ENCODE data around the gene USP28.
A peak's percentile ranks its signal among the peaks of the same experiment; 100 is the strongest.
"Not testable (repeated sequence)": the region's sequence is repeated elsewhere in the genome, so short reads cannot be mapped to it uniquely, and the experiment has no call there.

USP28 gene

DNA sequence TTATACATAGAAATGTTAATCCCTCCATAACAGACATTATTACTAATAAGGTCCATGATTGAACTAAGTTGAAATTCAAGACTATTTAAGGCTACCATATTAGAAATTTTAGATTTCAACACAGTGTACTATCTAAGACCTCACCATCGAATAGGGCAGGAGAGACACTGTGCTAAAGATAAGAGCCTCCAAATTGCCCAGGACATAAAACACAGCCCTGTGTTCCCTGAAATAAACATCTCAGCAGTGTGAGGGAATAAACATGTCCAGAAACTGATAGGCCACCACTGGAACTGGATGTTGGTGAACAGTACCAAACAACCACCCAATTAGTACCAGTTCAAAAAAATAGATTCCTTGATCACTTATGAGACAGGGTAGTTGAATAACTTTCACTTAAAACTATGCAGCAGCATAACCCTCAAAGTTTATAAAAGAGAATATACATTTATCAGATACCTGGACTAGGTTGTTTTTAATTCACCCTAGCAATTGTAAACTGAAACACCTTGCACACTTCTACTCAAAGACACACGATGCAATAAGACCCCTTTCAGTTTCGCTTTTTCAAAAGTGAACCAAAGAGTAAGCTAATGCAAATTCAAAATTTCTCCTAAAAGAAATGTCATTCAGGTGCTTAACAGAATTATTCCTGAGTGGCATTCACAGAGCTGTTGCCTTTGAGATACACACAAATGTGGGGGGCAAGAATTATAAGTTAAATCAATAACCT is 34.3 kb downstream of the USP28 start:
- DNase-seq (ENCODE audit: low read depth in 1 of 2, low spot score in 1 of 2), result no peak

DNA sequence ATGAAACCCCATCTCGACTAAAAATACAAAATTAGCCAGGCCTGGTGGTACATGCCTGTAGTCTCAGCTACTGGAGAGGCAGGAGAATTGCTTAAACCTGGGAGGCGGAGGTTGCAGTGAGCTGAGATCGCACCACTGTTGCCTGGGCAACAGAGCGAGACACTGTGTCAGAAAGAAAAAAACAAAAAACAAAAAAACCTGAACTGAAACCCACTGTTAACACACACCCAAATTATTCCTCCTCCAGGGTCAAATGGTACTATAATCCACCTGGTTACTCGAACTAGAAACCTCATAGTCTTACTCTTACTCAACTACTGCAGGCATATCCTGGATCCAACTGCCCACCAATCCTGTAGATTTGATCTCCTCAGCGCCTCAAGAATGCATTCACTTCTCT is 35.5 kb downstream of the USP28 start:
- no peak for DNase-seq (ENCODE audit: low read depth in 1 of 2, low spot score in 1 of 2)

GRCh38 chr11:113838005-113838404 is 37.4 kb downstream of the USP28 start:
- no peak for DNase-seq (ENCODE audit: low read depth in 1 of 2, low spot score in 1 of 2)

DNA sequence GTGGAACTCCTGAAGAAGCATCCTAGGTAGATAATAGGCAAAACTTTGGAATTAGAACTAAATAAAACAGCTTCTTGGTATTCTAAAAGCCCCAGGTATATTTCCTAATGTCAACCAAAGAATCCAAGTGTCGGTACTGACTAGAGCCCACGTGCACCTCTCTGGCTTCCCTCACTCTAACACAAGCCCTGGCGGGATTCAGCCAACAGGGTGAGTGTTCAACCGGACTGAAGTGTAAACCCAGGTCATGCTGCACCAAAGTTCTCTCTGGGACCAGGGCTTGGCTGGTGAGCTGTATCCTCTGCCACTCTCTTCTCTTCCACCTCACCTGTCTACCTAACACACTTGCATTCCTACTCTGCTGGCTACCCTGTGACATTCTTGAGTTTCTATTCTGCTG is 40.1 kb downstream of the USP28 start:
- no peak for DNase-seq (ENCODE audit: low read depth in 1 of 2, low spot score in 1 of 2)

DNA sequence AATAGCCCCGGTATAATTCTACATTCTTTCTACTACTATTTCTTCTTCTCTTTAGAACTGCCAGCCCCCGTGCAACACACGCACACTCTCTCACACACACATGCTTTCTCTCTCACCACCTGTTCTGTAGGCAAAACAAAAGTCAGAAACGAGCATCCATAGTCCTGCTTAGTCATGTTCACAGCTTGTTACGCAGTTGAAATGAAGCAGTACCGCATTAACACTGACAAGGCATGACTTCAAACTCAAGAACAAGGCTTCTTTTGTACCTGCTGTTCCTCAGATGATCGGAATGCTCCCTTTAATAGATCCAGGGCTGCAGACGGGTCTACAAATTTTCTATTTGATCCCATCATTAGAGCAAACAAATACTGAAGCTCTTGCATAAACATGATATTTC is 42.2 kb downstream of the USP28 start:
- DNase-seq (ENCODE audit: low read depth in 1 of 2, low spot score in 1 of 2), result no peak

DNA sequence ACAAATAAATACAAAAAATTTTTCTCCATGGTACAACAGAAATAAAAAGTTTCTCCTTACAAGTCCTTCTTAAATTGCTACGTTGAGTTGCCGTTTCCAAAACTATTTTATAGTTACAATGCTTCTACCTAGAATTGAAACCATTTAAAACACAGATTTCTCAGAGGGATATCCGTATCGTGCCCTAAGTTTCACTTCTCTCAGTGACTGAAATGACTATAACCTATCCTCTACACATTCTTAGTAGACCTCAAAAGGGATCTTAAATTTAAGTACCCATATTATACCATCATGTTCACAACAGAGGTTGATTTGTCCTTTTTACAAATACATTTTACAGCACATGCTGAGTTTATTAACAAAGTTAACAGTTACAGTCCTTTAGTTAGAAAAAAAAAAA is 44.1 kb downstream of the USP28 start:
- DNase-seq (ENCODE audit: low read depth in 1 of 2, low spot score in 1 of 2), result no peak

- no peak for DNase-seq (ENCODE audit: low read depth in 1 of 2, low spot score in 1 of 2)
These were observed 45.6 kb downstream of the USP28 start for GRCh38 chr11:113829751-113830150.

DNA sequence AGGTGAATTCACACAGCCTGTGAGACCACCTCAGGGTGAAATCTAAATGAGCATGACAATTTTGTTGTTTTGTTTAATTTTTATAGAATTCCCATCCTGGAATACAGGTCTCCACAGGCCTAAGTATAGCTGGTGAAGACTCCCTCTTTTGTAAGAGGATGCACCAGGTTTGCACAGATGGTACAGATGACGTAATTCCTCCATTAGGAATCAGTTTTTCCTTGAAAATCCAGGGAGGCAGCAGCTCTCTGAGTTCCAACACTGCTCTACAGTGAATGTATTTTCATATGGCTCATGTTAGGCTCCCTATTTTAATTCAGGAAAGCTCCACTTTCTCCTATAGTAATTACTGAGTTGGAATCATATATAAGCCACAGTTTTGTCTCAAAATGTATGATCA is 47.2 kb downstream of the USP28 start:
- DNase-seq (ENCODE audit: low read depth in 1 of 2, low spot score in 1 of 2), result no peak

DNA sequence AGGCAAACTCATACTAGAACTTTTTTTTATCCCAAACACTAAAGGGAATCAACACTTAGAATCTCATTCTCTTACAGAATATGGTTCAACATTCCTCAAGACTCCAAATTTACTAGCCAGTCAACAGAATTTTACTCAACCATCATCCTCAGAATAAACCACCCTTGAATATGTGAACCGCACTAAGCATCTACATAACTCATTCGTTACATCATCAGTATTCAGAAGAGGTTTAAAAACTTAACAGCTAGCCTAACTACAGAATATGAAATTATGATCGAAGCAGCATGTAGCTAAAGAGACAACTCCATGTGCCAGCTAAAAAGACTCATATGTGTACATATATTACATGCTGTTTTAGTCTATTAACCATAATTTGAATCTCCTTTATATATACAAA is 47.9 kb downstream of the USP28 start:
- DNase-seq (ENCODE audit: low read depth in 1 of 2, low spot score in 1 of 2), result no peak

DNA sequence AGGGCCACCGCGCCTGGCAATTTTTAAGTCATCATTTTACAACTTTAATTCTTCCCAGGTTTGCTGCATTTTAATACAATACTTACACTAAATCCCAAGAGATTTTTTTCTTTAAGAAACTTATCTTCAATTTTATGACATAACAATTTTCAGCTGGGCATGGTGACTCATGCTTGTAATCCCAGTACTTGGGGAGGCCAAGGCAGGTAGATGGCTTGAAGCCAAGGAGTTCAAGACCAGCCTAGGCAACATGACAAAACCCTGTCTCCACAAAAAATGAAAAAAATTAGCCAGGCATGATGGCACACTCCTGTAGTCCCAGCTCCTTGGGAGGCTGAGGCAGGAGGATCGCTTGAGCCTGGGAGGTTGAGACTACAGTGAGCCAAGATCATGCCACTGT is 56.9 kb downstream of the USP28 start:
- DNase-seq (ENCODE audit: low read depth in 1 of 2, low spot score in 1 of 2), result no peak

- no peak for DNase-seq (ENCODE audit: low read depth in 1 of 2, low spot score in 1 of 2)
These were observed 57.7 kb downstream of the USP28 start for GRCh38 chr11:113817626-113818025.

- DNase-seq (ENCODE audit: low read depth in 1 of 2, low spot score in 1 of 2), result no peak
These were observed 58.2 kb downstream of the USP28 start for GRCh38 chr11:113817162-113817561.

DNA sequence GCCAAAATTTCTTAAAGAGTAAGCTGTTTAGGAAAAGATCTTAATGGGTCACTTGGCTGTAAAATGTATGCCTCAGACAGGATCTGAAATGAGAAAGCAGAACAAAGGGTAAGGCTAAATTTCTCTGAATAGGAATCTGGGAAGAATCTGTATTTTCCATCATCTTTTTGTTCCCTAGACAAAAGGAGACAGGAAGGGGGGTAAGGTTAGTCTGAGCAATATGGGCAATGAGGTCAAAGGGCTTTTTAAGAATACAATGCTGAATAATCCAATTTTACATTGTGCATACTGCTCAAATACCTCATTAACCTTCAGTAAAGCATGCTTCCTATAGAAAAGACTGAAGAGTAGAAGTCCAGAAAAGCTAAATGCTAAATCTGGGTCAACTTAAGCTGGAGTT is 61.2 kb downstream of the USP28 start:
- DNase-seq (ENCODE audit: low read depth in 1 of 2, low spot score in 1 of 2), result no peak

DNA sequence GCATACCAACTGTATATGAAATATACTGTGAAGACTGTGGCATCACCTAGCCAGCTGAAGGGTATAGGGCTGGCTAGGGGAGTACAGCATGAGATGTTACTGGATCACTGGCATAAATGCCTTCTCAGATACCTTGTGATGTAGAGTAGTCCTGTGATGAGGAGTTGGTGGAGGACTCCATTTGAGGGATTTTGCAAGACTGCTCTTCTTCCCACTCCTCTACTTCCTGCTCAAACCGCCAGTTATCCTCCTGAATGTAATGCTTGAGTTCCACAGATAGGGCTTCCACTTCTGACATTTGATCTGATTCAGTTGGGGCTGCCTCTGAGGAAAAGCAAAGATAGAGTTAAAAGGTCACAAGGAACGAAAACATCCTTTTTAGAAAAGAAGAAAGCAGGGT is 66.4 kb downstream of the USP28 start:
- no peak for DNase-seq (ENCODE audit: low read depth in 1 of 2, low spot score in 1 of 2)

GRCh38 chr11:113806406-113806805 is 69.0 kb downstream of the USP28 start:
- DNase-seq (ENCODE audit: low read depth in 1 of 2, low spot score in 1 of 2), result no peak

- DNase-seq (ENCODE audit: low read depth in 1 of 2, low spot score in 1 of 2), result no peak
These were observed 69.7 kb downstream of the USP28 start for GRCh38 chr11:113805640-113806039.

- DNase-seq (ENCODE audit: low read depth in 1 of 2, low spot score in 1 of 2), result no peak
These were observed 72.8 kb downstream of the USP28 start for GRCh38 chr11:113802621-113803020.

DNA sequence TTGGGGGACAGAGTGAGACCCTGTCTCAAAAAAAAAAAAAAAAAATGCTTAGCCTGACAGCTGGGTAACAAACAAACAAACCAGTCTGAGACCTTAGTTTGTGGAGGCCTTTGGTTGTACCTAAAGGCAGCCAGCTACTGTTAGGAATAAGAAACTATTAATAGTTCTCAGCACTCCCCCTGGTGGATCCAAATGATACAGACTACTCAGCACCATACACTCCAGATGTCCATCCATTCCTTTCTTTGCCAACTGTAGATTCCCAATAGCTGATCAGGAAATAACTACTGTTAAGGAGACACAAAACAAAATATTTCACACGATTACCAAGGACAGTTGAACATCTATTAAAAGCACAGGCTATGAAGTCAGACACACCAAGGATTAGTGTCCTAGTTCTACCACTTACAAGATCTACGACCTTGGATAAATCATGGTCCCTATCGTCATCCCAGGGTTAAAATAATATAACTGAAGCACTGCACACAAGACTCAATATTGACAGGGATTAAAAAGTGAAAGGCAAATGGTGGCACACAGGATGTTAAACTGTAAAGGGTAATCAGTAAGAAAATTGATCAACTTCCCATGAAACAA is 78.6 kb downstream of the USP28 start:
- DNase-seq (ENCODE audit: low read depth in 1 of 2, low spot score in 1 of 2), result peak in 1 of 2 donors; percentile 4

DNA sequence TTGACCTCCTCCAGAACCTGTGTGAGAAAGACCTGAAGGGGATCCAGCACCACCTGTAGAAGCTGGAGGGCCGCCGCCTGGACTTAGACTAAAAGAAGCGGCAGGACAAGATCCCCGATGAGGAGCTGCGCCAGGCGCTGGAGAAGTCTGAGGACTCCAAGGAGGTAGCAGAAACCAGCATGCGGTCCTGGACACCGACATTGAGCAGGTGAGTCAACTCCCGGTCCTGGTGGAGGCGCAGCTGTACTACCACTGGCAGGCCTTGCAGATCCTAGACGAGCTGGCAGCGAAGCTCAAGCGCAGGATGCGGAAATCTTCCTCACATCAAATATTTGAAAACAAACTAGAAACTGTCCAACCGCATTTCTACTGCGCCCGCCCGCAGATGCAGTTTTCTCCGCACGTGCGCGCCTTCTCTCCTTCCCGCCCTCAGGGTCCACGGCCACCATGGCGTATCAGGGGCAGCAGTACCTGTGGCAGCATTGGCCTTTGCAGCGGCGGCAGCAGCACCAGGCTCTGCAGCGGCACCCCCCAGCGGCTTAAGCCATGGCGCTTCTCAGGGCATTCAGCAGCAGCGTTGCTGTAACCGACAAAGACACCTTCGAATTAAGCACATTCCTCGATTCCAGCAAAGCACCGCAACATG is 85.6 kb downstream of the USP28 start:
- DNase-seq (ENCODE audit: low read depth in 1 of 2, low spot score in 1 of 2), result no peak

DNA sequence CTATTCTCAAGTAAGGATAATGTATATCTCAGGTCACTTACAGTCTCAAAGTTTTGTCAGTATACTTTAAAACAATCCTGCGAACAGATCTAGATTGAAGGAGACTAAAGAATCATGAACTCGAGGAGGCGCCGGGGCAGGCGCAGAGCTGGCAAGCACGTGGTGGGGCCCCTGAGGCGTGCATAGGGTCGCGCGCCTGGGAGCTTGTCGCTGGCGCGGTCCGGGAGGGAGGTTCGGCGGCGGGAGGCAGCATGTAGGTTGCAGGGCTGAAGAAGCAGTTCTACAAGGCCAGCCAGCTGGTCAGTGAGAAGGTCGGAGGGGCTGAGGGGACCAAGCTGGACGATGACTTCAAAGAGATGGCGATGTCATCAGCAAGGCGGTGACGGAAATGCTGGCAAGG is 86.4 kb downstream of the USP28 start:
- DNase-seq (ENCODE audit: low read depth in 1 of 2, low spot score in 1 of 2), result not testable (repeated sequence)

DNA sequence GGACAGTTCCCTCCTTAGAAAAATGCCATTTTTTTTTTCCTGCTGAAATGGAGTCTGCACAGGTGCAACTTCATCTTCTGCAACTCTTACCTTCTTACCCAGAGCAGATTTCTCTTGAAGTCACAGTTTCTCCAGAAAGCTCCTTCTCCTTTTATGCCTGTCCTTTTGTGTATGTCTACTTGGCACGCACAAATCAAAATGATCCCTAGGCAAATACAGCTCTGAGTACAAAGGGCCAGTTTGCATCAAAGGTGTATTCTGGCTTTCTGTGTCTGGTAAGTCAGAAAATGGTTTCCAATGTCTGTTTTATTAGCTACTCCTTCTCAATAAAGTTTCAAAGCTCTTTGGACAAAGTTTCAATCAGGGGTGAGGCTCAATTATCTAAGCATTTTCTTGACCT is 93.2 kb downstream of the USP28 start:
- DNase-seq (ENCODE audit: low read depth in 1 of 2, low spot score in 1 of 2), result no peak

DNA sequence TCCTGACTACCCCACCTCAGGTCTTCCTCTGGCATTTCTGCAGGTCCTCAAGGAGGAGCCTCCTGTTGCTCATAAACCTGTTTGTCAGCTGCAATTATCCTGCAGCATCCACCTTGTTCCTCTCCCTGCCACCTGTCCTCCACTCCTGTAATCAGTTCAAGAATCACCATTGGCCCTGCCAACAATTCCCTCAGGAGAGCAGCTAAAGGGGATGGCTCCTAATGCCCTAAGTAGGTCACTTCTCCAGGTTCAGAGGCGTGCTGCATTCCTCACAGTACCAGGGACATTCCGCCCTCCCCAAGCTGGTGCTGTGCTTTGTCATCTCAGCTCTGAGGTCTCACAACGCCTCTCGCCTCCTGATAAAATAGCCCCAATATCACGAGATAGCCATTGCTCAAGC is 93.7 kb downstream of the USP28 start:
- DNase-seq (ENCODE audit: low read depth in 1 of 2, low spot score in 1 of 2), result no peak

- no peak for DNase-seq (ENCODE audit: low read depth in 1 of 2, low spot score in 1 of 2)
These were observed 95.9 kb downstream of the USP28 start, which contains the start of gene CLDN25 for GRCh38 chr11:113779496-113779895. CLDN25 (plus strand) TSS chr11:113779796; CDS start chr11:113779796, 0 bp downstream.
